ENCODE results near the gene TFRC.
"Not testable (repeated sequence)": the region's sequence is repeated elsewhere in the genome, so short reads cannot be mapped to it uniquely, and the experiment has no call there.

TFRC gene

GRCh38 chr3:196002721-196003120 lies 79.2 kb downstream of the TFRC start:
- not testable (repeated sequence) for DNase-seq

GRCh38 chr3:196001240-196001639 lies 80.7 kb downstream of the TFRC start:
- not testable (repeated sequence) for DNase-seq

- not testable (repeated sequence) for DNase-seq
These were observed 81.4 kb downstream of the TFRC start for GRCh38 chr3:196000360-196000950.

DNA sequence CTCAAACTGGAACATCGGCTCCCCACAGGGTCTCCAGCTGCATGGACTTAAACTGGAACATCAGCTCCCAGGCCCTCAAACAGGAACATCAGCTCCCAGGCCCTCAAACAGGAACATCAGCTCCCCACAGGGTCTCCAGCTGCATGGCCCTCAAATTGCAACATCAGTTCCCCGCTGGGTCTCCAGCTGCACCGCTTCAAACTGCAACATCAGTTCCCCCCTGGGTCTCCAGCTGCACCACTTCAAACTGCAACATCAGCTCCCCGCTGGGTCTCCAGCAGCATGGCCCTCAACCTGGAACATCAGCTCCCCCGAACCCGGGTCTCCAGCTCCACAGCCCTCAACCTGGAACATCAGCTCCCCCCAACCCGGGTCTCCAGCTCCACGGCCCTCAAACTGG lies 82.0 kb downstream of the TFRC start:
- no peak for DNase-seq

All from activated CD8-positive, alpha-beta memory T cell treated with anti-CD3 and anti-CD28 coated beads, Interleukin-2, amount 50 U/mL, for 4 hours (primary cell).